Right lobe of liver (tissue), 6 donors: ENCODE results near the gene NSUN5. TPM values are rescaled to one million over a fixed set of nuclear protein-coding genes. Genes with fewer than 3 reads are reported as not detected.
"Not testable (repeated sequence)": the region's sequence is repeated elsewhere in the genome, so short reads cannot be mapped to it uniquely, and the experiment has no call there.

Experiments used
- ATAC-seq, 4 donors: fragments of 200-7000 bp; cut with Tn5 transposase; one replicate each; pipeline ENCODE4 v1.9.1; 2020; ENCODE audit warnings: mild to moderate bottlenecking in 4 of 4, moderate library complexity in 4 of 4
- DNase-seq, 3 donors: peaks; one replicate each; pipeline ENCODE4 v3.0.0-alpha.2; 2020
- H3K27ac ChIP-seq, 3 donors: fragments of 200-600 bp; one replicate each; pipeline ENCODE4 v1.8.0; 2022
- H3K27me3 ChIP-seq, 2 donors: fragments of 200-600 bp; one replicate each; pipeline ENCODE4 v1.8.0; 2022
- H3K36me3 ChIP-seq, 4 donors: fragments of 200-600 bp; sonication (generic) in 1 of 4; one replicate each; pipeline versions ENCODE4 v1.5.1 to v1.8.0; 2017 to 2022; ENCODE audit warnings: control low read depth in 1 of 4
- H3K4me1 ChIP-seq, 4 donors: fragments of 200-600 bp; sonication (generic) in 1 of 4; one replicate each; pipeline versions ENCODE4 v1.5.1 to v1.8.0; 2017 to 2022; ENCODE audit warnings: control low read depth in 1 of 4
- H3K4me3 ChIP-seq, 3 donors: fragments of 200-600 bp; one replicate each; pipeline ENCODE4 v1.8.0; 2022
- H3K9me3 ChIP-seq, 4 donors: fragments of 200-600 bp; sonication (generic) in 1 of 4; one replicate each; pipeline versions ENCODE4 v1.5.1 to v1.8.0; 2017 to 2022; ENCODE audit warnings: control low read depth in 1 of 4
- POLR2A ChIP-seq: fragments of 450-650 bp; IDR thresholded peaks from one replicate; pipeline ENCODE4 v1.6.1; 2017; ENCODE audit warnings: antibody characterized with exemption, mild to moderate bottlenecking
- WGBS: methylation state at CpG from one replicate; pipeline ENCODE4 v1.1.6; 2018; ENCODE audit warnings: low coverage, low lambda C conversion rate; ENCODE audit not compliant: insufficient coverage; ENCODE audit errors: missing lambda C conversion rate; 5-methylcytosine and 5-hydroxymethylcytosine counted together
- intact Hi-C, 2 donors: fragments of 100-400 bp; cut with DNase I; formaldehyde crosslinking; loops; one replicate each; pipeline versions ENCODE4 v1.11.2 to v1.14.1; 2022
- total RNA-seq, 6 experiments: library from RNA; depleted of rRNA in 2 of 6; stranded (reverse); fragments of >200 nt in 2 of 6; fragmentation: NEBNext Ultra II Directional in 3 of 6; extraction: Animal tissue kit (Norgen Biotek cat#: 25700) in 3 of 6; gene quantifications; one replicate each; pipeline versions ENCODE4 v1.1.0 to v1.2.4, GENCODE V29; 2016 to 2023
- TF ChIP-seq, protein P1 (sequence below), 4 donors: fragments of 200-600 bp in 3 of 4; fragments of 450-650 bp in 1 of 4; IDR thresholded peaks; one replicate each; pipeline versions ENCODE4 v1.5.1 to v1.8.0; 2016 to 2022; ENCODE audit warnings: antibody characterized with exemption in 4 of 4, mild to moderate bottlenecking in 2 of 4
- donor health status: DM: no; HTN: yes; CAD: no.
- donor health status: DM: no; HTN: no; CAD: no.
- donor health status: DM: no; HTN: no; CAD: no.
- donor health status: DM: no; HTN: yes; CAD: no.
- donor health status: DM: no; HTN: yes; CAD: no.

The NSUN5 gene
- total RNA-seq, 6 experiments from 2014 or later, result 7.5 to 16.8 (median 9.2) TPM

DNA sequence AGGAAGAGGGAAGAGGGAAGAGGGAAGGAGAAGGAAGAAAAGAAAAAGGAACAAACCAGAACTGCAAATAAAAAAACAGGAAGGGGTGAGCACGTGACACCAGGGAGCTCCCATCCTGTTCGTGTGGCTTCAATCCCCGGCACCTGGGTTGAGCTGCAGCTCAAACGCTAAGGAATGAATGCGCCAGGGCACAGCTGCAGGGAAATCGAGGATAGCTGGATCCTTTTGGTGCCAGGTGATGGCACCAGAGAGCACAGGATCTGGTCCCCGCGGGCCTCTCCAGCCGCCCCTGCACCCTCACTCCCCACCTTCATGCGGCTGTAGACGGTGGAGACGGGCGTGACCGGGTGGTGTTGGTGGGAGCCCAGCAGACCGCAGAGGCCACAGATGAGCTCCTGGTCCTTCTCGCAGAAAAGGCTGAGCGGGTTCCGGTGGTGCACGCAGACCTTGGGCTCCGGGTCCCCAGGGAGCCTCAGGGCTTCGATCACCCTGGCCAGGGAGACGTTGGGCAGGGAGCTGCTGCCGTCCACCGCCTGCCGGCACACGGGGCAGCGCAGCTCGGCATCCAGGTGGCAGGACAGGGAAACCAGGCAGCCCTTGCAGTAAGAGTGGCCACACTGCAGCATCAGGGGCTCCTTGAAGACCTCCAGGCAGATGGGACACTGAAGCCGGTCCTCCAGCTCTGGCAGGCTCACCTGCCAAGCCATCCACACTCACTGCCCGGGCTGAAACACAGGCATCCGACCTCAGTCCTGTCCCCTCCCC is 15.6 kb upstream of the NSUN5 start:
- DNase-seq (peak in 2 of 3 donors; percentile 49 to 65), ATAC-seq (peak; percentile 79 to 87 (median 84))
- H3K4me1 ChIP-seq, H3K4me3 ChIP-seq, intact Hi-C loops, H3K9me3 ChIP-seq, H3K27me3 ChIP-seq, H3K27ac ChIP-seq, H3K36me3 ChIP-seq: not testable (repeated sequence)
- WGBS, result no CpG with 5 or more reads among the region's 31 CpGs
- TF ChIP-seq, protein P1, sequence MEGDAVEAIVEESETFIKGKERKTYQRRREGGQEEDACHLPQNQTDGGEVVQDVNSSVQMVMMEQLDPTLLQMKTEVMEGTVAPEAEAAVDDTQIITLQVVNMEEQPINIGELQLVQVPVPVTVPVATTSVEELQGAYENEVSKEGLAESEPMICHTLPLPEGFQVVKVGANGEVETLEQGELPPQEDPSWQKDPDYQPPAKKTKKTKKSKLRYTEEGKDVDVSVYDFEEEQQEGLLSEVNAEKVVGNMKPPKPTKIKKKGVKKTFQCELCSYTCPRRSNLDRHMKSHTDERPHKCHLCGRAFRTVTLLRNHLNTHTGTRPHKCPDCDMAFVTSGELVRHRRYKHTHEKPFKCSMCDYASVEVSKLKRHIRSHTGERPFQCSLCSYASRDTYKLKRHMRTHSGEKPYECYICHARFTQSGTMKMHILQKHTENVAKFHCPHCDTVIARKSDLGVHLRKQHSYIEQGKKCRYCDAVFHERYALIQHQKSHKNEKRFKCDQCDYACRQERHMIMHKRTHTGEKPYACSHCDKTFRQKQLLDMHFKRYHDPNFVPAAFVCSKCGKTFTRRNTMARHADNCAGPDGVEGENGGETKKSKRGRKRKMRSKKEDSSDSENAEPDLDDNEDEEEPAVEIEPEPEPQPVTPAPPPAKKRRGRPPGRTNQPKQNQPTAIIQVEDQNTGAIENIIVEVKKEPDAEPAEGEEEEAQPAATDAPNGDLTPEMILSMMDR (IDR thresholded peaks at IDR 0.05), result peak; percentile 32 to 61 (median 46)

GRCh38 chr7:73323434-73324080 is 14.9 kb upstream of the NSUN5 start:
- H3K4me3 ChIP-seq, DNase-seq, H3K27me3 ChIP-seq, intact Hi-C loops, H3K36me3 ChIP-seq, H3K4me1 ChIP-seq, ATAC-seq, H3K27ac ChIP-seq, H3K9me3 ChIP-seq: not testable (repeated sequence)
- 66% methylated on average over 5 of the region's 5 CpGs for WGBS

DNA sequence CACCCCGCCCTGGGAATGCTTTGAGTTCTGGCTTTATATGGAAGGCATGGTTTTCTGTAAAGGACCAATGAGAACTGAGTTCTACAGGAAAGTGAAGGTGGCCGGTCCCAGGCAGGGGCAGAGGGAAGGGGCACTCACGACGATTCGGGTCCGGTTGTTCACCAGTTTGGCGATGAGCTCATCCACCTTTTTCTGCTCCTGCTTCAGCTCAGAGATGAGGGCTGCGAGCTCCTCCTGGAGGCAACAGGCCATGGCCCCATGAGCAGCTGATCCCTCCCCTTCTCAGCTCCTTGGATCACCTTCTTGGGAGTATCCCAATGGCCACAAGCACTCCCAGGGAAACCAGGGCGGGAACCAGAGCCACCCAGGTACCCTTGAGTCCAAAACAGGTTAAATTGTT is 11.4 kb upstream of the NSUN5 start:
- H3K27ac ChIP-seq, ATAC-seq, intact Hi-C loops: not testable (repeated sequence)

GRCh38 chr7:73319541-73319940 is 10.9 kb upstream of the NSUN5 start:
- 80% methylated on average over 1 of the region's 9 CpGs for WGBS
- H3K9me3 ChIP-seq, H3K27ac ChIP-seq, H3K27me3 ChIP-seq, DNase-seq, H3K4me3 ChIP-seq, intact Hi-C loops, ATAC-seq, H3K4me1 ChIP-seq, H3K36me3 ChIP-seq: not testable (repeated sequence)

More for the DNA sequence above, 11.4 kb upstream of the NSUN5 start:
- DNase-seq, H3K27me3 ChIP-seq, H3K9me3 ChIP-seq, H3K4me1 ChIP-seq, H3K4me3 ChIP-seq, H3K36me3 ChIP-seq: not testable (repeated sequence)
- WGBS, result 61% methylated on average over 7 of the region's 9 CpGs

DNA sequence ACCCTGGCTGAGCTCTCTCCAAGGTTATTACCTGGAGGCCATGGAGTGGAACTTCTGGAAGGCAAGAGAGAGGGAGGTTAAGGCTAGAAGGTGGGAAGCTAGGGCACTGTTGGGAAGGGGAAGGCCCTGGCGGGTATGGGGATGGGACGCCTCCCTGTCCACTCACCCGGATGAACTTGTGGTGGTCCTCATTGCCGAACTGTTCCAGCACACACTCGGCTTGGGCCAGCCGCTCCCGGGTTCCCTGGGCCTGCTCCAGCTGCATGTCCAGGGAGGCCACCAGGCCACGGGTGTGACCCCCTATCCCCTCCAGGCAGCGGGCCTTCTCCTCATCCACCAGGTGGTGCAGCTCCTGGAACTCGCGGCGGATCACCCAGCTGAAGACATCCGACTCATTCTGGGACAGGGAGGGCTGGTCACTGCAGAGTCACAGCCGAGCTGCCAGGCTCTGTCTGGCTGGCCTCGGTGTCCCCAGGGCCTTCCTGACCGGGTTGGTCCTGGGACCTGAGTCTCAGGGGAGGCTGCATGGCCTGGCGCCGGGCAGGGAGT is 10.1 kb upstream of the NSUN5 start:
- ATAC-seq, result peak in 1 of 4 donors; percentile 37
- DNase-seq, H3K9me3 ChIP-seq, H3K4me3 ChIP-seq, intact Hi-C loops, H3K36me3 ChIP-seq, H3K27ac ChIP-seq, H3K27me3 ChIP-seq, H3K4me1 ChIP-seq: not testable (repeated sequence)
- no CpG with 5 or more reads among the region's 18 CpGs for WGBS

GRCh38 chr7:73316521-73316920 is 7.9 kb upstream of the NSUN5 start:
- WGBS, result no CpG with 5 or more reads among the region's 9 CpGs
- H3K4me1 ChIP-seq, result no peaks in the 10 kb centered on the region
- H3K27me3 ChIP-seq, result no peaks in the 10 kb centered on the region
- intact Hi-C loops, result no loop called here
- no peaks in the 10 kb centered on the region for H3K9me3 ChIP-seq
- ATAC-seq (no peak), DNase-seq (no peak)
- H3K27ac ChIP-seq, result no peak overlapping the region
- no peak overlapping the region for H3K4me3 ChIP-seq
- no peaks in the 10 kb centered on the region for H3K36me3 ChIP-seq
- TF ChIP-seq, protein P1 (IDR thresholded peaks at IDR 0.05), result no peak
- TF ChIP-seq POLR2A, result no peak
